MCF 10A (cell line): ENCODE measurements around the gene CAMK1D. TPM values are rescaled to one million over a fixed set of nuclear protein-coding genes. Genes with fewer than 3 reads are reported as not detected.

Experiments
- BruUV-seq: library from RNA; stranded (reverse); fragments of 400-500 nt; replicated peaks from 2 replicates; lab custom pipeline; 2021; lab: Mats Ljungman, UMichigan
- CTCF ChIA-PET: fragments of 300-600 bp; sonication (Branson Sonifier 250); formaldehyde crosslinking; extraction: SDS; loops from one replicate; lab custom pipeline; 2021; ENCODE audit warnings: antibody characterized with exemption, inconsistent platforms; lab: Yijun Ruan, JAX
- POLR2A ChIA-PET: fragments of 300-600, 350-650 bp; sonication (Branson Sonifier 250); formaldehyde crosslinking; extraction: SDS; loops from one replicate; lab custom pipeline; 2020; ENCODE audit warnings: antibody characterized with exemption, inconsistent platforms; lab: Yijun Ruan, JAX
- DNase-seq: peaks from one replicate; pipeline ENCODE4 v3.0.0-alpha.2; 2018; ENCODE audit not compliant: unreplicated experiment
- H3K27ac Mint-ChIP-seq: one replicate; pipeline ENCODE4 v1.8.0; 2022; ENCODE audit warnings: mild to moderate bottlenecking, low read depth, mixed read lengths; ENCODE audit not compliant: unreplicated experiment
- H3K27me3 Mint-ChIP-seq: one replicate; pipeline ENCODE4 v1.8.0; 2022; ENCODE audit warnings: mixed read lengths; ENCODE audit not compliant: insufficient read depth, unreplicated experiment
- H3K36me3 Mint-ChIP-seq: one replicate; pipeline ENCODE4 v1.8.0; 2022; ENCODE audit warnings: mild to moderate bottlenecking, moderate library complexity, mixed read lengths; ENCODE audit not compliant: insufficient read depth, unreplicated experiment
- H3K4me1 Mint-ChIP-seq: one replicate; pipeline ENCODE4 v1.8.0; 2022; ENCODE audit warnings: mixed read lengths; ENCODE audit not compliant: insufficient read depth, unreplicated experiment
- H3K4me3 Mint-ChIP-seq: one replicate; pipeline ENCODE4 v1.8.0; 2022; ENCODE audit warnings: mild to moderate bottlenecking, moderate library complexity, mixed read lengths; ENCODE audit not compliant: unreplicated experiment
- H3K9me3 Mint-ChIP-seq: one replicate; pipeline ENCODE4 v1.8.0; 2022; ENCODE audit warnings: mixed read lengths; ENCODE audit not compliant: unreplicated experiment
- intact Hi-C: fragments of 100-400 bp; cut with micrococcal nuclease; formaldehyde crosslinking; loops from 2 replicates; pipeline ENCODE4 v1.14.1; 2022
- total RNA-seq: library from RNA; stranded (reverse); gene quantifications from 2 replicates; pipeline ENCODE4 v1.2.3, GENCODE V29; 2022
- TF ChIP-seq, protein P1 (sequence below): fragments of 200-600 bp; IDR thresholded peaks from one replicate; pipeline ENCODE4 v1.8.0; 2022; ENCODE audit warnings: antibody characterized with exemption, mild to moderate bottlenecking; ENCODE audit not compliant: unreplicated experiment

The CAMK1D gene
- total RNA-seq, 1 experiment from 2014 or later = 1.7 TPM

GRCh38 chr10:12401466-12401865 is 52.1 kb downstream of the CAMK1D start:
- BruUV-seq = no TSS peak
- H3K27ac Mint-ChIP-seq = no peak overlapping the region
- H3K4me3 Mint-ChIP-seq = no peak overlapping the region
- intact Hi-C loops = no loop called here
- H3K9me3 Mint-ChIP-seq = no peaks in the 10 kb centered on the region
- H3K36me3 Mint-ChIP-seq = no peaks in the 10 kb centered on the region
- no peaks in the 10 kb centered on the region for H3K27me3 Mint-ChIP-seq
- ChIA-PET CTCF (interaction anchor here (0.6 kb wide), 2 partner anchors 137 to 671 kb away, joined by 3 read pairs; no protein-coding TSS in a partner anchor), POLR2A (no interaction called here)
- H3K4me1 Mint-ChIP-seq = no peaks in the 10 kb centered on the region
- TF ChIP-seq, protein P1, sequence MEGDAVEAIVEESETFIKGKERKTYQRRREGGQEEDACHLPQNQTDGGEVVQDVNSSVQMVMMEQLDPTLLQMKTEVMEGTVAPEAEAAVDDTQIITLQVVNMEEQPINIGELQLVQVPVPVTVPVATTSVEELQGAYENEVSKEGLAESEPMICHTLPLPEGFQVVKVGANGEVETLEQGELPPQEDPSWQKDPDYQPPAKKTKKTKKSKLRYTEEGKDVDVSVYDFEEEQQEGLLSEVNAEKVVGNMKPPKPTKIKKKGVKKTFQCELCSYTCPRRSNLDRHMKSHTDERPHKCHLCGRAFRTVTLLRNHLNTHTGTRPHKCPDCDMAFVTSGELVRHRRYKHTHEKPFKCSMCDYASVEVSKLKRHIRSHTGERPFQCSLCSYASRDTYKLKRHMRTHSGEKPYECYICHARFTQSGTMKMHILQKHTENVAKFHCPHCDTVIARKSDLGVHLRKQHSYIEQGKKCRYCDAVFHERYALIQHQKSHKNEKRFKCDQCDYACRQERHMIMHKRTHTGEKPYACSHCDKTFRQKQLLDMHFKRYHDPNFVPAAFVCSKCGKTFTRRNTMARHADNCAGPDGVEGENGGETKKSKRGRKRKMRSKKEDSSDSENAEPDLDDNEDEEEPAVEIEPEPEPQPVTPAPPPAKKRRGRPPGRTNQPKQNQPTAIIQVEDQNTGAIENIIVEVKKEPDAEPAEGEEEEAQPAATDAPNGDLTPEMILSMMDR = no peak
- no peak for DNase-seq

DNA sequence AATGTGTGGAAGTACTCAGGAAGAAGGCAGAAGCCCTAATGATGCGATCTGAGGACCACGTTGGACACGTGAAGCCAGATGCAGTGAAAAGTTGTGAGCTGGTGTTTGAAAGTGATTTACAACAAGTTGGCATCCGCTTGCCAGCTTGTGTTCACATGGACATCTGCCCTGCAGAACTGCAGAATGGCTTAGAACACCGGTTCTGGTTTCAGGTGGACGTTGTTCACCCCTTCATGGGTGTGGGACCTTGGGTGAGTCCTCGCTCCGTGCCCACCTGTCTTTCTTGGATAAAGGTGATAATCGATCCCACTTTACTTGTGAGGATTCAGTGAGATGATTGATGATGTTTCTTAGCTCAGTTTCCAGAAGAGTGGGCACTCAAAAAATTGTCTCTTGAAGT is 53.8 kb downstream of the CAMK1D start:
- Mint-ChIP-seq H3K27me3 (peaks cover 11% of the 10 kb centered on the region), H3K36me3 (no peaks in the 10 kb centered on the region), H3K4me1 (no peaks in the 10 kb centered on the region), H3K4me3 (no peak overlapping the region), H3K27ac (no peak overlapping the region), H3K9me3 (no peaks in the 10 kb centered on the region)
- intact Hi-C loops = no loop called here
- TF ChIP-seq, protein P1 = no peak
- no peak for DNase-seq
- POLR2A ChIA-PET = interaction anchor here (0.7 kb wide), 2 partner anchors 8 to 69 kb away, joined by 3 read pairs; no protein-coding TSS in a partner anchor
- CTCF ChIA-PET = no interaction called here
- BruUV-seq = no TSS peak

- BruUV-seq = no TSS peak
- CTCF ChIA-PET = interaction anchor here (0.6 to 1.6 kb wide), 3 partner anchors 9 to 299 kb away, joined by 3 to 4 read pairs (median 3); no protein-coding TSS in a partner anchor
- intact Hi-C loops = no loop called here
- Mint-ChIP-seq H3K9me3 (no peaks in the 10 kb centered on the region), H3K27me3 (peaks cover 11% of the 10 kb centered on the region), H3K4me1 (no peaks in the 10 kb centered on the region), H3K4me3 (no peak overlapping the region), H3K27ac (no peak overlapping the region), H3K36me3 (no peaks in the 10 kb centered on the region)
- no peak for DNase-seq
- TF ChIP-seq, protein P1 = no peak
- POLR2A ChIA-PET = interaction anchor here (1.0 to 1.5 kb wide), 2 partner anchors 9 to 13 kb away, joined by 3 read pairs; no protein-coding TSS in a partner anchor
Measured at GRCh38 chr10:12405342-12406320, 56.3 kb downstream of the CAMK1D start.

DNA sequence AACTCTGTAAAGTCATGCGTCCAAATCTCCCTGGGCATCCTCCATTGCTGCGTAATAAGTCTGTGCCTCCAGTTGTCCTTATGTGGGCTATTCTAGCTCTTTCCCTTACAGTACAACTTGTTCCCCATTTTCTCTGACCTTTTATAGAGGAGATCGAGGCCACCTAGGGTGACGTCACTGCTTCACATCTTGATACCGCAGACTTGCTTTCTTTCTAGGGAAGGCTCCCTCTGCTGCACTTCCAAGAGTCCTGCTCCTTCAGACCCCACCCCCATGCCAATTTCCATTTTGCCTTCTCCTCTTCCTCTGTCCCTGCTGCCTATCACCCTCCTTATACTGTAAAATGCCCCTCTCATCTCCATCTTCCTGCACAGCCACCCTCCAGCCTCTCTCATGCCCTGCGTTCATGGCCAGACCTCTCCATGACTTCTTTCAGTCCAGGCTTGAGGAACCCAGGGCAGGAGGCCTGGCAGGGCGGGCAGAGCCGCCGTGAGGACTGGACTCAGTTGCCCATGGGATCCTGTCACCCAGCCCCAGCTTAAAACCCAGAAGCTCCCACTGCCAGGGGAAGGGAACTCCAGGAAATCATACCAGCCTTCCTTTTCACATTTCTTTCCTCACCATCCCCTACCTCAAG is 57.5 kb downstream of the CAMK1D start:
- ChIA-PET POLR2A (interaction anchor here (0.6 kb wide), 1 partner anchor 30 kb away, joined by 3 read pairs; no protein-coding TSS in a partner anchor), CTCF (interaction anchor here (0.5 to 1.6 kb wide), 3 partner anchors 11 to 318 kb away, joined by 3 to 4 read pairs (median 3); no protein-coding TSS in a partner anchor)
- Mint-ChIP-seq H3K9me3 (no peaks in the 10 kb centered on the region), H3K36me3 (no peaks in the 10 kb centered on the region), H3K4me1 (no peaks in the 10 kb centered on the region), H3K27ac (no peak overlapping the region), H3K4me3 (no peak overlapping the region), H3K27me3 (peaks cover 11% of the 10 kb centered on the region)
- no TSS peak for BruUV-seq
- intact Hi-C loops = no loop called here
- TF ChIP-seq, protein P1 = no peak
- DNase-seq = no peak
